ENCODE data around the gene GNB4.

DNA sequence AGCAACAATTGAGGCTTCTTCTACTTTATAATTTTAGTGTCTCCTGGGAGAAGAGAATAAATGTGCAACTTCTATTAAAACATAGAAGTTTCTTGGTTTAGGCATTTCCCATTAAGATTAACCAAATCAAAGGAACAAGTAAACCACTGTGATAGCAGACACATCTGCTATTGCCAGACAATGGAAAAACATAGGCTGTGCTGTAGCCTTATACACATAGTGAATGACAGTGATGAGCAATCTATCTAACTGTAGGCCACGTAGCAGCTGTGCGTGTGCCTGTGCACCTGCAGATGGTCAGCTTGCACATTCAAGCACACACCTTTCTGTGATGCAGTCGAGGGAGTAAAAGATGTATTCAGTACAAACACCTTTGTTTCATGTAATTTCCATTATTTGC is 32.7 kb downstream of the GNB4 start:
- TF ChIP-seq POLR2AphosphoS5 (IDR thresholded peaks at IDR 0.05) (no peak), EP300 (IDR thresholded peaks at IDR 0.05) (no peak)
- TF ChIP-seq, protein P1, sequence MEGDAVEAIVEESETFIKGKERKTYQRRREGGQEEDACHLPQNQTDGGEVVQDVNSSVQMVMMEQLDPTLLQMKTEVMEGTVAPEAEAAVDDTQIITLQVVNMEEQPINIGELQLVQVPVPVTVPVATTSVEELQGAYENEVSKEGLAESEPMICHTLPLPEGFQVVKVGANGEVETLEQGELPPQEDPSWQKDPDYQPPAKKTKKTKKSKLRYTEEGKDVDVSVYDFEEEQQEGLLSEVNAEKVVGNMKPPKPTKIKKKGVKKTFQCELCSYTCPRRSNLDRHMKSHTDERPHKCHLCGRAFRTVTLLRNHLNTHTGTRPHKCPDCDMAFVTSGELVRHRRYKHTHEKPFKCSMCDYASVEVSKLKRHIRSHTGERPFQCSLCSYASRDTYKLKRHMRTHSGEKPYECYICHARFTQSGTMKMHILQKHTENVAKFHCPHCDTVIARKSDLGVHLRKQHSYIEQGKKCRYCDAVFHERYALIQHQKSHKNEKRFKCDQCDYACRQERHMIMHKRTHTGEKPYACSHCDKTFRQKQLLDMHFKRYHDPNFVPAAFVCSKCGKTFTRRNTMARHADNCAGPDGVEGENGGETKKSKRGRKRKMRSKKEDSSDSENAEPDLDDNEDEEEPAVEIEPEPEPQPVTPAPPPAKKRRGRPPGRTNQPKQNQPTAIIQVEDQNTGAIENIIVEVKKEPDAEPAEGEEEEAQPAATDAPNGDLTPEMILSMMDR (IDR thresholded peaks at IDR 0.05): no peak
